Prostate gland (tissue), 2 donors: ENCODE results near the gene CLEC2D.

Experiments
- CTCF ChIP-seq, 4 experiments: fragments of 200-600 bp in 2 of 4; fragments of 450-650 bp in 2 of 4; sonication (generic) in 2 of 4; IDR thresholded peaks; 1 replicate in 3 of 4; 2 replicates in 1 of 4; pipeline ENCODE4 v1.5.1; 2016 to 2019; ENCODE audit warnings: antibody characterized with exemption in 4 of 4, mild to moderate bottlenecking in 2 of 4, moderate library complexity in 2 of 4
- POLR2A ChIP-seq: fragments of 450-650 bp; IDR thresholded peaks from one replicate; pipeline ENCODE4 v1.6.1; 2016; ENCODE audit warnings: antibody characterized with exemption, mild to moderate bottlenecking

DNA sequence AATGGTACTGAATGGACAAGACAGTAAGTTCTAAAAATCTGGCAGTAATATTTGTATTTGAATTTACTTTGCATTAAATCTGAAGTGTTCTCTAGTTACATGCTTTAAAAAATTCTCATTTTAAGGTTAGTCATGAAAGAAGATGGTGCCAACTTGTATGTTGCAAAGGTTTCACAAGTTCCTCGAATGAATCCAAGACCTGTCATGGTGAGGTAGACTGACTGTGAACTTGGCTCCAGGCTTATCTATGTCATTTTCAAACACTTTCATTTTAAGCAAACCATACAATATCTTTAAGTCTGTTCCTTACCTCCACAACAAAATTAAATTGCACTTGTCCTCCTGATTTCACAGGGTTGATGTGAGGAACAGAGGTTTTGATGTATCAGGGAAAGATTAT, 23.4 kb downstream of the CLEC2D start:
- no peak for TF ChIP-seq POLR2A
- TF ChIP-seq CTCF (IDR thresholded peaks at IDR 0.05) = no peak
